Lower leg skin (tissue), 3 donors: Measurements from ENCODE around the gene ROS1.

Source experiments
- CTCF ChIP-seq, 3 donors: fragments of 450-650 bp; IDR thresholded peaks; one replicate each; pipeline ENCODE4 v1.5.1; 2016; ENCODE audit warnings: antibody characterized with exemption in 3 of 3, mild to moderate bottlenecking in 3 of 3, moderate library complexity in 2 of 3
- POLR2A ChIP-seq, 2 donors: fragments of 450-650 bp; IDR thresholded peaks; one replicate each; pipeline ENCODE4 v1.6.1; 2016 to 2017; ENCODE audit warnings: antibody characterized with exemption in 2 of 2, mild to moderate bottlenecking in 1 of 2, moderate library complexity in 1 of 2

GRCh38 chr6:117440706-117441525 lies 15.2 kb upstream of the ROS1 start:
- no peak for TF ChIP-seq CTCF (IDR thresholded peaks at IDR 0.05)
- no peak for TF ChIP-seq POLR2A (IDR thresholded peaks at IDR 0.05)
